SU-DHL-6 (cell line): Measurements from ENCODE around the gene ZNG1F.
"Not testable (repeated sequence)": the region's sequence is repeated elsewhere in the genome, so short reads cannot be mapped to it uniquely, and the experiment has no call there.

Experiments used
- CTCF ChIP-seq: fragments of 200-600 bp; sonication (generic); IDR thresholded peaks from one replicate; pipeline ENCODE4 v1.5.1; 2017; ENCODE audit warnings: antibody characterized with exemption, mild to moderate bottlenecking, low read length, moderate library complexity; ENCODE audit not compliant: insufficient read depth, poor library complexity, severe bottlenecking
- EZH2phosphoT487 ChIP-seq: fragments of 200-600 bp; sonication (generic), shearing (Covaris generic); conservative IDR thresholded peaks from 2 replicates; pipeline ENCODE4 v1.6.1; 2018; ENCODE audit warnings: mild to moderate bottlenecking, antibody characterized with exemption, low read length, moderate library complexity, mixed read lengths

GRCh38 chr9:41124250-41125108, 64.6 kb downstream of the ZNG1F start:
- TF ChIP-seq CTCF, EZH2phosphoT487: not testable (repeated sequence)
